Measurements from ENCODE around the gene MEF2A. TPM values are rescaled to one million over a fixed set of nuclear protein-coding genes. Genes with fewer than 3 reads are reported as not detected.

MEF2A gene
- total RNA-seq, 1 donor from 2014 or later, result 11.1 TPM

- DNase-seq (ENCODE audit: low read depth), result no peak
- Histone ChIP-seq H3K36me3 (ENCODE audit: control insufficient read depth, insufficient read depth, low read length) (peaks cover 18% of the 10 kb centered on the region), H3K27me3 (ENCODE audit: control insufficient read depth, insufficient read depth, low read length) (no peaks in the 10 kb centered on the region), H3K4me3 (ENCODE audit: low read depth, low read length) (no peak overlapping the region)
- no peak for TF ChIP-seq CTCF (IDR thresholded peaks at IDR 0.05; ENCODE audit: insufficient read depth, low read length, severe bottlenecking)
- FAIRE-seq, result no peak
Measured at GRCh38 chr15:99712415-99712814, 146.6 kb downstream of the MEF2A start.

- Histone ChIP-seq H3K27me3 (ENCODE audit: control insufficient read depth, insufficient read depth, low read length) (no peaks in the 10 kb centered on the region), H3K4me3 (ENCODE audit: low read depth, low read length) (no peak overlapping the region), H3K36me3 (ENCODE audit: control insufficient read depth, insufficient read depth, low read length) (peaks cover 8% of the 10 kb centered on the region)
- DNase-seq (ENCODE audit: low read depth), result no peak
- no peak for FAIRE-seq
- TF ChIP-seq CTCF (IDR thresholded peaks at IDR 0.05; ENCODE audit: insufficient read depth, low read length, severe bottlenecking), result no peak
Measured at GRCh38 chr15:99716540-99717095, 150.8 kb downstream of the MEF2A start.

GRCh38 chr15:99717161-99718009 is 151.6 kb downstream of the MEF2A start:
- no peak for TF ChIP-seq CTCF (IDR thresholded peaks at IDR 0.05; ENCODE audit: insufficient read depth, low read length, severe bottlenecking)
- peaks cover 4% of the 10 kb centered on the region for H3K36me3 ChIP-seq (ENCODE audit: control insufficient read depth, insufficient read depth, low read length)
- H3K4me3 ChIP-seq (ENCODE audit: low read depth, low read length), result no peak overlapping the region
- no peaks in the 10 kb centered on the region for H3K27me3 ChIP-seq (ENCODE audit: control insufficient read depth, insufficient read depth, low read length)
- no peak for DNase-seq (ENCODE audit: low read depth)
- no peak for FAIRE-seq

GRCh38 chr15:99718421-99718820 is 152.6 kb downstream of the MEF2A start:
- no peak overlapping the region for H3K4me3 ChIP-seq (ENCODE audit: low read depth, low read length)
- H3K27me3 ChIP-seq (ENCODE audit: control insufficient read depth, insufficient read depth, low read length), result no peaks in the 10 kb centered on the region
- FAIRE-seq, result no peak
- DNase-seq (ENCODE audit: low read depth), result no peak
- peaks cover 2% of the 10 kb centered on the region for H3K36me3 ChIP-seq (ENCODE audit: control insufficient read depth, insufficient read depth, low read length)
- no peak for TF ChIP-seq CTCF (IDR thresholded peaks at IDR 0.05; ENCODE audit: insufficient read depth, low read length, severe bottlenecking)

GRCh38 chr15:99719096-99719541 is 153.3 kb downstream of the MEF2A start:
- peaks cover 2% of the 10 kb centered on the region for H3K36me3 ChIP-seq (ENCODE audit: control insufficient read depth, insufficient read depth, low read length)

More at GRCh38 chr15:99719096-99719541, 153.3 kb downstream of the MEF2A start:
- FAIRE-seq (no peak), DNase-seq (ENCODE audit: low read depth) (no peak)
- Histone ChIP-seq H3K27me3 (ENCODE audit: control insufficient read depth, insufficient read depth, low read length) (no peaks in the 10 kb centered on the region), H3K4me3 (ENCODE audit: low read depth, low read length) (no peak overlapping the region)
- TF ChIP-seq CTCF (IDR thresholded peaks at IDR 0.05; ENCODE audit: insufficient read depth, low read length, severe bottlenecking), result no peak
